Measurements from ENCODE around the gene ANKS1B.
"Not testable (repeated sequence)": the region's sequence is repeated elsewhere in the genome, so short reads cannot be mapped to it uniquely, and the experiment has no call there.

Gene ANKS1B

DNA sequence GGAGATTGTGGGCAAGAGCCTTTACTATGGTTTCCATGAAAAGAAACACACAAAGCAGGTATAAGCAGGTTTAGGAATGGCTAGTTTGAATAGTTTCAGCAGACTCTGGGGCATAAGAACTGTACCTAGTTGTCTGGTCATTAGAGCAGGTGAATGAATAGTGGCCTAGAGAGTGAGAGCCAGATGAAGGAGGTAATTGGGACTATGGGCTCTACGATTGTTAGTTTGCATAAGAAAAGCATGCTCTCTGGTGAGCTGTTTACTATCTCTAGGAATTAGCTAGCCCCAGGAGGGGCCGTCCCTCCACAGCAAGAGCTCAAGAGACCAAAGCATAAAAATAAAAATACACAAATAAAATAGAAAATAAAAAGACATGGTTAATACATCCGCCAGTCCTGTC lies 734.6 kb downstream of the ANKS1B start:
- H3K27me3 ChIP-seq (ENCODE audit: control insufficient read depth in 1 of 2, insufficient read depth in 2 of 2, low read length in 2 of 2), result no peaks in the 10 kb centered on the region
- no peaks in the 10 kb centered on the region for H3K36me3 ChIP-seq (ENCODE audit: control insufficient read depth in 2 of 2, insufficient read depth in 2 of 2, low read length in 2 of 2)
- H3K9me3 ChIP-seq (ENCODE audit: control insufficient read depth in 2 of 2, low read length in 2 of 2), result no peaks in the 10 kb centered on the region
- H3K4me3 ChIP-seq (ENCODE audit: low read length in 2 of 2), result no peak overlapping the region
- H3K4me1 ChIP-seq (ENCODE audit: control insufficient read depth, insufficient read depth, low read length), result no peaks in the 10 kb centered on the region
- H3K27ac ChIP-seq (ENCODE audit: low read length), result no peak overlapping the region
- no peak overlapping the region for H3K9ac ChIP-seq (ENCODE audit: low read length in 2 of 2)

DNA sequence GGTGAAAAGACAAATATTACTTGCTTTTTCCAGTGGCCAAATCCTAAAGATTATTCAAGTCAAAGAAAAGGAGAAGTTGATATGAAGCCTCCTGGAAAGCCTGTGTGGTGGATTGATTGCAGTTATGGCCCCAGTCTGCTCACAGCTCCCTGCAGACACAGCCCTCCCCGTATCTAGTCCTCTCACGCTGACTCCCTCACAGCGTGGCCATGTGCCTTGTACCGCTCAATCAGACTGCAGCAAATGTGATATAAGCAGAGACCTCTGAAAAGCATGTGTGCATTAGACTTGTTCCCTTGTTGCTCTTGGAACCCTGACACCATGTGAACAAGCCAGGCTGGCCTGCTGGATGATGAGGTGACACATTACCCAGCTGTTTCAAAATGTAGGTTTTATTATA lies 735.2 kb downstream of the ANKS1B start:
- no peaks in the 10 kb centered on the region for H3K27me3 ChIP-seq (ENCODE audit: control insufficient read depth in 1 of 2, insufficient read depth in 2 of 2, low read length in 2 of 2)
- H3K27ac ChIP-seq (ENCODE audit: low read length), result no peak overlapping the region
- no peaks in the 10 kb centered on the region for H3K4me1 ChIP-seq (ENCODE audit: control insufficient read depth, insufficient read depth, low read length)
- H3K9ac ChIP-seq (ENCODE audit: low read length in 2 of 2), result no peak overlapping the region
- H3K4me3 ChIP-seq (ENCODE audit: low read length in 2 of 2), result no peak overlapping the region
- no peaks in the 10 kb centered on the region for H3K36me3 ChIP-seq (ENCODE audit: control insufficient read depth in 2 of 2, insufficient read depth in 2 of 2, low read length in 2 of 2)
- no peaks in the 10 kb centered on the region for H3K9me3 ChIP-seq (ENCODE audit: control insufficient read depth in 2 of 2, low read length in 2 of 2)

DNA sequence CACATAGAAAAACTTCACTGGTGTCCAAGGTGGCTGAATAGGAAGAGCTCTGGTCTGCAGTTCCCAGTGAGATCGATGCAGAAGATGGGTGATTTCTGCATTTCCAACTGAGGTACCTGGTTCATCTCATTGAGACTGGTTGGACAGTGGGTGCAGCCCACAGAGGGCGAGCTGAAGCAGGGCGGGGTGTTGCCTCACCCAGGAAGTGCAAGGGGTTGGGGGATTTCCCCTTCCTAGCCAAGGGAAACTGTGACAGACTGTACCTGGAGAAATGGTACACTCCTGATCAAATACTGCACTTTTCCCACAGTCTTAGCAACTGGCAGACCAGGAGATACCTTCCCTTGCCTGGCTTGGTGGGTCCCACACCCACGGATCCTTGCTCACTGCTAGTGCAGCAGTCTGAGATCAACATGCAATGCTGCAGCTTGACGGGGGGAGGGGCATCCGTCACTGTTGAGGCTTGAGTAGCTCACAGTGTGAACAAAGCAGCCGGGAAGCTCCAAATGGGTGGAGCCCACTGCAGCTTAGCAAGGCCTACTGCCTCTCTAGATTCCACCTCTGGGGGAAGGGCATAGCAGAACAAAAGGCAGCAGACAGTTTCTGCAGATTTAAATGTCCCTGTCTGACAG lies 746.7 kb downstream of the ANKS1B start:
- H3K27me3 ChIP-seq (ENCODE audit: control insufficient read depth in 1 of 2, insufficient read depth in 2 of 2, low read length in 2 of 2); H3K9me3 ChIP-seq (ENCODE audit: control insufficient read depth in 2 of 2, low read length in 2 of 2); H3K9ac ChIP-seq (ENCODE audit: low read length in 2 of 2); H3K27ac ChIP-seq (ENCODE audit: low read length); H3K4me1 ChIP-seq (ENCODE audit: control insufficient read depth, insufficient read depth, low read length); H3K4me3 ChIP-seq (ENCODE audit: low read length in 2 of 2); H3K36me3 ChIP-seq (ENCODE audit: control insufficient read depth in 2 of 2, insufficient read depth in 2 of 2, low read length in 2 of 2): not testable (repeated sequence)

DNA sequence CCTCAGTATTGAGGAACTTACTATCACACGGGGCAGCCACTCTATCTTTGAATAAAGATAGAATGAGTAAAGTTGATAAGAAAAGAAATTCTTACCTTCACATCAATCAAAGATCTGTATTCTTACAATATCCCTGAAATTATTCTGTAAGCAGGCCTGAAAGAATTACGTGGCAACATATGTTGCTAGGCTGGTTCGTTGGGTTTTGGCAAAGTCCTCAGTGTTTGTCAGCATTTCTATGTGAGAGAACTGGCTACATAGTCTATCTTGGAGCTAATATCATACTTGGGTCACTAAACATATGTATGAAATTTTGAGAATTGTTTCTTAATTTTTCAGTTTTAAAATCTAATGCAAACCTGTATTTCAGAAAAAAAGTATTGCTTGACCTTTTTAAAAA lies 749.4 kb downstream of the ANKS1B start:
- H3K27ac ChIP-seq (ENCODE audit: low read length), result no peak overlapping the region
- H3K36me3 ChIP-seq (ENCODE audit: control insufficient read depth in 2 of 2, insufficient read depth in 2 of 2, low read length in 2 of 2), result no peaks in the 10 kb centered on the region
- H3K4me3 ChIP-seq (ENCODE audit: low read length in 2 of 2), result no peak overlapping the region
- no peaks in the 10 kb centered on the region for H3K27me3 ChIP-seq (ENCODE audit: control insufficient read depth in 1 of 2, insufficient read depth in 2 of 2, low read length in 2 of 2)
- H3K9ac ChIP-seq (ENCODE audit: low read length in 2 of 2), result no peak overlapping the region
- H3K4me1 ChIP-seq (ENCODE audit: control insufficient read depth, insufficient read depth, low read length), result no peaks in the 10 kb centered on the region
- no peaks in the 10 kb centered on the region for H3K9me3 ChIP-seq (ENCODE audit: control insufficient read depth in 2 of 2, low read length in 2 of 2)

DNA sequence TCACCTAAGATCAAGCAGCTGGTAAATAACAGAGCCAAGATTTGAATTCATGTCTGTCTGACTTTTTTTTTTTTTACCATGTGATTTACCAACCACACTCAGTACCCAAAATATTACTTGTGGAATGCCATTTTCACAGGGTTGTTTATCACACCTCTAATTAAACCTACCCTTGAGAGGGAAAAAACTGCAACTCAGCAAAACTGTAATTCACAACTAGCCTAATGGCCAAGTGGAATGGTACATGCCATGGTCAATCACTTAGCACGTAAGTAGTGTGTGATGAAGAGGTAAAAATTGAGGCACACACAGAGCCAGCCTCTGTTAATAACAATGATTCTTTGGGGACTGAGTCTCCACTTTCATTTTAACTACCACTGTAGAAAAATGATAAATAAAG lies 750.0 kb downstream of the ANKS1B start:
- Histone ChIP-seq H3K9me3 (ENCODE audit: control insufficient read depth in 2 of 2, low read length in 2 of 2) (no peaks in the 10 kb centered on the region), H3K36me3 (ENCODE audit: control insufficient read depth in 2 of 2, insufficient read depth in 2 of 2, low read length in 2 of 2) (no peaks in the 10 kb centered on the region), H3K27ac (ENCODE audit: low read length) (no peak overlapping the region), H3K27me3 (ENCODE audit: control insufficient read depth in 1 of 2, insufficient read depth in 2 of 2, low read length in 2 of 2) (no peaks in the 10 kb centered on the region), H3K4me3 (ENCODE audit: low read length in 2 of 2) (no peak overlapping the region), H3K4me1 (ENCODE audit: control insufficient read depth, insufficient read depth, low read length) (no peaks in the 10 kb centered on the region), H3K9ac (ENCODE audit: low read length in 2 of 2) (no peak overlapping the region)

DNA sequence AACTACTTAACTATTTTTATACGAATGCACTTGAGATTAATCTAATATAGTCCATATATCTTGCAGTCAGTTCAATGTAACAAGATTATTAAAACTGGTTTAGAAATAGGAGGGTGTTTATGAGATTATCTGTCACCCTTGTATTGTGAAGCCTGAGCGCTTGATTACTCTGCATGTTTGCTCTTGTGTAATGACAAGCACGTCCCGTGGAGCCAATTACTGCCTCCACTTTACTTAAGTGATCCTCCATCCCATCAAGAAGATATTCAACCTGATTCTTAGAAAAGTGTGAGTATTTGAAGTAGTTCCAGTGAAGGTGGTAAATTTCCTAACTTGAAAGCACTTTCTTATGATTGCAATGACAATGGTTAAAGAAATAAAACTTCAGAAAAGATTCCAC lies 752.4 kb downstream of the ANKS1B start:
- Histone ChIP-seq H3K9ac (ENCODE audit: low read length in 2 of 2) (no peak overlapping the region), H3K4me1 (ENCODE audit: control insufficient read depth, insufficient read depth, low read length) (no peaks in the 10 kb centered on the region), H3K36me3 (ENCODE audit: control insufficient read depth in 2 of 2, insufficient read depth in 2 of 2, low read length in 2 of 2) (no peaks in the 10 kb centered on the region), H3K27ac (ENCODE audit: low read length) (no peak overlapping the region), H3K9me3 (ENCODE audit: control insufficient read depth in 2 of 2, low read length in 2 of 2) (no peaks in the 10 kb centered on the region), H3K4me3 (ENCODE audit: low read length in 2 of 2) (no peak overlapping the region), H3K27me3 (ENCODE audit: control insufficient read depth in 1 of 2, insufficient read depth in 2 of 2, low read length in 2 of 2) (no peaks in the 10 kb centered on the region)

DNA sequence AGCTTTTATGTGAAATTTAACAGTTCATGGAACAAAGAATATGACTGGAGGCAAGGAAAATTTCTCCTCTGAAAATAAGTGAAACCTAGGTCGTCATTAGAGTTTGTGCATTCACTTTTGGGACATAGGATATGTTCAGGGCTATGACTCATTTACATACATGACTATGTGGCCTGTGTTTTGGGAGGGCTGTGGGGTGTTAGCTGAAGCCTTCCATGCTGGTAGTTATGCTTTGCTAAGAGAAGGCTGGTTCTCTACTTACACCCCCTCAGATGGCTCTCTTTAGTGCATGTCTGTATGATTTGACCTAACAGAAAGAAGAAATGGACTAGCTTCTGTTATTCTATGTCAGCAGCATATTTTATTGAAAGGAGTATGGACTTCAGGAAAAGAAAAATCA lies 753.7 kb downstream of the ANKS1B start:
- Histone ChIP-seq H3K9me3 (ENCODE audit: control insufficient read depth in 2 of 2, low read length in 2 of 2) (no peaks in the 10 kb centered on the region), H3K27me3 (ENCODE audit: control insufficient read depth in 1 of 2, insufficient read depth in 2 of 2, low read length in 2 of 2) (no peaks in the 10 kb centered on the region), H3K36me3 (ENCODE audit: control insufficient read depth in 2 of 2, insufficient read depth in 2 of 2, low read length in 2 of 2) (no peaks in the 10 kb centered on the region), H3K4me1 (ENCODE audit: control insufficient read depth, insufficient read depth, low read length) (no peaks in the 10 kb centered on the region), H3K4me3 (ENCODE audit: low read length in 2 of 2) (no peak overlapping the region), H3K9ac (ENCODE audit: low read length in 2 of 2) (no peak overlapping the region), H3K27ac (ENCODE audit: low read length) (no peak overlapping the region)

DNA sequence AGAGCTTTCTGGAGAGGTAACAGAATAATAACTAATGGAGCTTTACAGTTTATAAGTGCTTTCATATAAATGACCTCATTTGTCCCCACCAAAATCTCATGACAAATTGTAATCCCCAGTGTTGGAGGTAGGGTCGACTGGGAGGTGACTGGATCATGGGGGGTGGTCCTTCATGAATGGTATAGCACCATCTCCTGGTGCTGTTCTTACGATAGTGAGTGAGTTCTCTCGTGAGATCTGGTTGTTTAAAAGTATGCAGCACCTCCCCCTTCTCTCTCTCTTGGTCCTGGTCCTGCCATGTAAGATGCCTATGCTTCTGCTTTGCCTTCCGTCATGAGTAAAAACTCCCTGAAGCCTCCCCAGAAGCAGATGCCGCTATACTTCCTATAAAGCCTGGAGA lies 760.5 kb downstream of the ANKS1B start:
- no peaks in the 10 kb centered on the region for H3K4me1 ChIP-seq (ENCODE audit: control insufficient read depth, insufficient read depth, low read length)
- H3K9ac ChIP-seq (ENCODE audit: low read length in 2 of 2), result no peak overlapping the region
- H3K27me3 ChIP-seq (ENCODE audit: control insufficient read depth in 1 of 2, insufficient read depth in 2 of 2, low read length in 2 of 2), result no peaks in the 10 kb centered on the region
- H3K4me3 ChIP-seq (ENCODE audit: low read length in 2 of 2), result no peak overlapping the region
- no peaks in the 10 kb centered on the region for H3K36me3 ChIP-seq (ENCODE audit: control insufficient read depth in 2 of 2, insufficient read depth in 2 of 2, low read length in 2 of 2)
- no peak overlapping the region for H3K27ac ChIP-seq (ENCODE audit: low read length)
- no peaks in the 10 kb centered on the region for H3K9me3 ChIP-seq (ENCODE audit: control insufficient read depth in 2 of 2, low read length in 2 of 2)

DNA sequence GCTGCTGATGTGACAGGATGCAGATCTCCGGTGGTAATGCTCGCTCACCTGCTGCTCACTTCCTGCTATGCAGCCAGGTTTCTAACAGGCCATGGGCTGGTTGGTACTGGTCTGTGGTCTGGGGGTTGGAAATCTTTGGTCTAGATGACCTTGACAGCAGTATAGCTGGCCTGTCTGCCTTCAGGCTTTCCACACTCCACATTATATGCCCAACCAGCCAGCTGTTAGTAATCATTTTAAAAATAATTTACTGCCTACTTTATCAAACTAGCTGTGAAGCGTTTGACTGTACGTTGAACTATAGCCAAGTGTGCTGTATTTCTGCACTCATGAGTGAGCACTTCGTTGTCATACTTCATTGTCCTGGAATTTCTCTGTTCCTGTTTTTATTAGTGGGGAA lies 761.2 kb downstream of the ANKS1B start:
- H3K27ac ChIP-seq (ENCODE audit: low read length), result no peak overlapping the region

DNA sequence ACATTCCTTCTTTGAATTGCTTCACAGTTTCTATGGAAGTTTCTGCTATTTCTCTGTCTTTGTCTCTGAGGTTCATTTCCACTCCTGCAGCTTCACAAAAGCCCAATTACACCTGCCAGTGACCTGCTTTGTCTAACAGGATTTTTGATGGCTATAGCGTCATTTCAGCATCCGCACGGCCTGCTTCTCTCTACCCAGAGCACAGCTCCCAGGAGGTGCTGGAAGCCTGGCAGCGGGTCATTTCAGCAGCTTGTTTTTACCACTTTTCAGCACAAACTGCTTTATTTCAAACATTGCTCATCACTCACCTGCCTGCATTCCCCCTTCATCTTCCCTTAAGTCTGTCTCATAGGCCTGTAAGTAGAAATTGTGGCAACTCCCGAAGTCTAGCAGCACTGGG lies 771.7 kb downstream of the ANKS1B start:
- Histone ChIP-seq H3K9me3 (ENCODE audit: control insufficient read depth in 2 of 2, low read length in 2 of 2) (no peaks in the 10 kb centered on the region), H3K4me3 (ENCODE audit: low read length in 2 of 2) (no peak overlapping the region), H3K27me3 (ENCODE audit: control insufficient read depth in 1 of 2, insufficient read depth in 2 of 2, low read length in 2 of 2) (no peaks in the 10 kb centered on the region), H3K4me1 (ENCODE audit: control insufficient read depth, insufficient read depth, low read length) (no peaks in the 10 kb centered on the region), H3K9ac (ENCODE audit: low read length in 2 of 2) (no peak overlapping the region), H3K36me3 (ENCODE audit: control insufficient read depth in 2 of 2, insufficient read depth in 2 of 2, low read length in 2 of 2) (no peaks in the 10 kb centered on the region), H3K27ac (ENCODE audit: low read length) (no peak overlapping the region)

More for the DNA sequence above, 761.2 kb downstream of the ANKS1B start:
- Histone ChIP-seq H3K9ac (ENCODE audit: low read length in 2 of 2) (no peak overlapping the region), H3K4me1 (ENCODE audit: control insufficient read depth, insufficient read depth, low read length) (no peaks in the 10 kb centered on the region), H3K36me3 (ENCODE audit: control insufficient read depth in 2 of 2, insufficient read depth in 2 of 2, low read length in 2 of 2) (no peaks in the 10 kb centered on the region), H3K9me3 (ENCODE audit: control insufficient read depth in 2 of 2, low read length in 2 of 2) (no peaks in the 10 kb centered on the region), H3K27me3 (ENCODE audit: control insufficient read depth in 1 of 2, insufficient read depth in 2 of 2, low read length in 2 of 2) (no peaks in the 10 kb centered on the region), H3K4me3 (ENCODE audit: low read length in 2 of 2) (no peak overlapping the region)

DNA sequence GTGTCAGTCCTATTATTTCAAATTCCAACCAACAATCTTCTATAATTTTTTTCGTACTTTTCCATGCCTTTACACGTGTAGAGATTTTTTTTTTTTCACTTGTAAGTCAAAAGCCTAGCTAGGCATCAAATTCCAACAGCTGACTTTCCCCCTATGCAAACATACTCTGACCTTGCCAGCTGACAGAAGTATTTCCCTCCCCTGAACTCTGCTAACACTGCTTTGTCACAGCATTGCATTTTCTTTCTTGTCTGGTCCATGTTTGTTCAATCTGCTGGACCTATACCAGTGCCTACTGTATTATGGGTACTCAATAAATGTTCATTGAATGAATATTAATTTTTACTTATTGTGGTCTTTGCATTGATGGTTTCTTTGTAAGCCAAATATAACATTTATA lies 772.5 kb downstream of the ANKS1B start:
- Histone ChIP-seq H3K36me3 (ENCODE audit: control insufficient read depth in 2 of 2, insufficient read depth in 2 of 2, low read length in 2 of 2) (no peaks in the 10 kb centered on the region), H3K9me3 (ENCODE audit: control insufficient read depth in 2 of 2, low read length in 2 of 2) (no peaks in the 10 kb centered on the region)

More for the DNA sequence above, 772.5 kb downstream of the ANKS1B start:
- no peak overlapping the region for H3K4me3 ChIP-seq (ENCODE audit: low read length in 2 of 2)
- no peak overlapping the region for H3K9ac ChIP-seq (ENCODE audit: low read length in 2 of 2)
- no peak overlapping the region for H3K27ac ChIP-seq (ENCODE audit: low read length)
- no peaks in the 10 kb centered on the region for H3K27me3 ChIP-seq (ENCODE audit: control insufficient read depth in 1 of 2, insufficient read depth in 2 of 2, low read length in 2 of 2)
- no peaks in the 10 kb centered on the region for H3K4me1 ChIP-seq (ENCODE audit: control insufficient read depth, insufficient read depth, low read length)

Data from stomach smooth muscle (tissue), 2 donors.